A673 (cell line): ENCODE data around the gene NR4A3.

Source experiments
- EZH2 ChIP-seq: fragments of 200-600 bp; sonication (generic); IDR thresholded peaks from 2 replicates; pipeline ENCODE4 v1.6.1; 2017; ENCODE audit warnings: borderline replicate concordance, low read depth, mild to moderate bottlenecking, mixed read lengths, antibody characterized with exemption, low read length; ENCODE audit not compliant: poor library complexity, severe bottlenecking
- TF ChIP-seq, protein P1 (sequence below): fragments of 300-800, 200-600 bp; sonication (generic); conservative IDR thresholded peaks from 2 replicates; pipeline ENCODE4 v1.5.1; 2017; ENCODE audit warnings: low read depth, mild to moderate bottlenecking, antibody characterized with exemption, low read length, moderate library complexity, mixed read lengths

DNA sequence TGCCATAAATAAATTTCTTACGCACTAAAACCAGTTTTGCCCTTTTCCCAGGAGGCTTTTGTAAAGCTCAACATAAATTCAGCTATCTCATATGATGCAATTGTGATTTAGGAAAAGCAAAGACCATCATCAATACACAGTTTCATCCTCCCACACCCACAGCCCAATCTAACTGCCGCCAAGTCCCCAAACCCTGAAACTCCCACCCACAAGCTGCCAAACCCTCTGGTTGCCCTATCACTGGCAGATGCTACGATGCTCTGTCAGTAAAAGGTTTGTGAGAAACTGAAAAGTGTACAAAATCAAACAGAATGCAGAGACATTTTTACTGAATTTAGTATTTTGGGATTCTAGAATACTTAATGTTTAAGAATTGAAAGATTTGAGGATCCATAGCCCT, 42.8 kb upstream of the NR4A3 start:
- TF ChIP-seq, protein P1, sequence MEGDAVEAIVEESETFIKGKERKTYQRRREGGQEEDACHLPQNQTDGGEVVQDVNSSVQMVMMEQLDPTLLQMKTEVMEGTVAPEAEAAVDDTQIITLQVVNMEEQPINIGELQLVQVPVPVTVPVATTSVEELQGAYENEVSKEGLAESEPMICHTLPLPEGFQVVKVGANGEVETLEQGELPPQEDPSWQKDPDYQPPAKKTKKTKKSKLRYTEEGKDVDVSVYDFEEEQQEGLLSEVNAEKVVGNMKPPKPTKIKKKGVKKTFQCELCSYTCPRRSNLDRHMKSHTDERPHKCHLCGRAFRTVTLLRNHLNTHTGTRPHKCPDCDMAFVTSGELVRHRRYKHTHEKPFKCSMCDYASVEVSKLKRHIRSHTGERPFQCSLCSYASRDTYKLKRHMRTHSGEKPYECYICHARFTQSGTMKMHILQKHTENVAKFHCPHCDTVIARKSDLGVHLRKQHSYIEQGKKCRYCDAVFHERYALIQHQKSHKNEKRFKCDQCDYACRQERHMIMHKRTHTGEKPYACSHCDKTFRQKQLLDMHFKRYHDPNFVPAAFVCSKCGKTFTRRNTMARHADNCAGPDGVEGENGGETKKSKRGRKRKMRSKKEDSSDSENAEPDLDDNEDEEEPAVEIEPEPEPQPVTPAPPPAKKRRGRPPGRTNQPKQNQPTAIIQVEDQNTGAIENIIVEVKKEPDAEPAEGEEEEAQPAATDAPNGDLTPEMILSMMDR, result no peak
- TF ChIP-seq EZH2, result no peak
